GM12873 (cell line): ENCODE measurements around the gene SLC48A1.

Experiments
- TF ChIP-seq, protein P1 (sequence below): IDR thresholded peaks from 2 replicates; pipeline ENCODE4 v1.5.1; 2012; ENCODE audit warnings: low read depth, mild to moderate bottlenecking, moderate library complexity, low read length, control low read depth; ENCODE audit not compliant: insufficient read depth; ENCODE audit errors: missing control alignments

Gene SLC48A1

DNA sequence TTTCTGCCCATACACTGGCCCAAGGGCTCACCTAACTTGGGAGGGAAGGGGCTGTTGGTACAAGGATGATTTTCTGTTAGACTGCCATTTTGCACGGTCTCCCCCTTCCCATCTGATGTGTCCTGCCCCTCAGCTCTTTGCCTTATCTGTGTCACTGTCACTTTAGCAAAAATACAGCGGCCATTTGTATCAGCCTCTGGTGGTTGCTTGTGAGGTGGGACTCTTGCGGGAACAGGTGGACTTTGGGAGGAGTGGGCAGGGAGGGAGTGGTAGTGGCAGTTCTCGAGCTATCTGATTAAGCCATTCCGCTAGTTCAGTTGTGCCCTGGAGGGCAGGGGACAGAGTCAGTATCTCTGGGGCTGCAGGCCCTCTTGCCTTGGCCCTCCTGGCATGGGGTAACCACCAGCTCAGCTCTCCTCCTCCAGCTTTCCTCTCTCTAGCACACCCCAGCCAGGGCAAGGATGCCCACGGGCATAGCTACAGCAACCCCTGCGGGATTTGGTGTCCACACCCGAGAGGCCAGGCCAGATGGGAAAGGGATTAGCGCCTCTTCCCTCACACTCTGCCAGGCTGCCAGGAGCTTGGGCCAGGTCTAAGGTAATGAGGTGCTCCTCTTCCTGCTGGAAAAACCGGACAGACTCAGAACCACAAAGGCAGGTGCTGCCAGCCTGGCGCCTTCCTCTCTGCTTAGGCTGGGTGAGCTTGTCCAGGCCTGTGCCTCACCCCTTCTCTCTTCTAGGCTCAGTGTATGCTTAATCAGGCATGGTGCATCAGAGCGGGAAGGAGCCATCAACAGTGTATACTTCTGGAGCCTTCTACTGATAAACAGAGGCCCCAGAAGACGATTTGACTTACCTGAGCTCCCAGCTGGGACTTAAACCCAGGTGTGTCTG lies 8.7 kb downstream of the SLC48A1 start:
- TF ChIP-seq, protein P1, sequence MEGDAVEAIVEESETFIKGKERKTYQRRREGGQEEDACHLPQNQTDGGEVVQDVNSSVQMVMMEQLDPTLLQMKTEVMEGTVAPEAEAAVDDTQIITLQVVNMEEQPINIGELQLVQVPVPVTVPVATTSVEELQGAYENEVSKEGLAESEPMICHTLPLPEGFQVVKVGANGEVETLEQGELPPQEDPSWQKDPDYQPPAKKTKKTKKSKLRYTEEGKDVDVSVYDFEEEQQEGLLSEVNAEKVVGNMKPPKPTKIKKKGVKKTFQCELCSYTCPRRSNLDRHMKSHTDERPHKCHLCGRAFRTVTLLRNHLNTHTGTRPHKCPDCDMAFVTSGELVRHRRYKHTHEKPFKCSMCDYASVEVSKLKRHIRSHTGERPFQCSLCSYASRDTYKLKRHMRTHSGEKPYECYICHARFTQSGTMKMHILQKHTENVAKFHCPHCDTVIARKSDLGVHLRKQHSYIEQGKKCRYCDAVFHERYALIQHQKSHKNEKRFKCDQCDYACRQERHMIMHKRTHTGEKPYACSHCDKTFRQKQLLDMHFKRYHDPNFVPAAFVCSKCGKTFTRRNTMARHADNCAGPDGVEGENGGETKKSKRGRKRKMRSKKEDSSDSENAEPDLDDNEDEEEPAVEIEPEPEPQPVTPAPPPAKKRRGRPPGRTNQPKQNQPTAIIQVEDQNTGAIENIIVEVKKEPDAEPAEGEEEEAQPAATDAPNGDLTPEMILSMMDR: no peak

DNA sequence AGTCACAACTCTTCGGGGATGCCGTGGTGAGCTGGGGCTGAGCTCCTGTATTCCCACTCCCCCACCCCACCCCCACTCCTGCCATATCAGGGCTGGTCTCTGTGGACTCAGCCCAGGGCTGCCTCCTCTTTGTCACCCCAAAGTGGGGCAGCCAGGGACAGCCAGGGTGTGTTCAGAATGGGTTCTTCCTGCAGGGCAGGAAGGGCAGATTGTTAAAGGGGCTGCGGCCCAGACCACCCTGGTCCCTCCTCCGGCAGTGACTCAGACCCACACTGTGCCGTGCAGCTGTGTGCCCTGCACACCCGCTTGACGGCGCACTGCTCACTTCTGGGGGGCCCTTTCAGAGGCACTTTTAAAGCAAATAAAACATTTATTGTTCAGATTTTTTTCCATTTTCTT lies 9.3 kb downstream of the SLC48A1 start:
- TF ChIP-seq, protein P1: no peak

DNA sequence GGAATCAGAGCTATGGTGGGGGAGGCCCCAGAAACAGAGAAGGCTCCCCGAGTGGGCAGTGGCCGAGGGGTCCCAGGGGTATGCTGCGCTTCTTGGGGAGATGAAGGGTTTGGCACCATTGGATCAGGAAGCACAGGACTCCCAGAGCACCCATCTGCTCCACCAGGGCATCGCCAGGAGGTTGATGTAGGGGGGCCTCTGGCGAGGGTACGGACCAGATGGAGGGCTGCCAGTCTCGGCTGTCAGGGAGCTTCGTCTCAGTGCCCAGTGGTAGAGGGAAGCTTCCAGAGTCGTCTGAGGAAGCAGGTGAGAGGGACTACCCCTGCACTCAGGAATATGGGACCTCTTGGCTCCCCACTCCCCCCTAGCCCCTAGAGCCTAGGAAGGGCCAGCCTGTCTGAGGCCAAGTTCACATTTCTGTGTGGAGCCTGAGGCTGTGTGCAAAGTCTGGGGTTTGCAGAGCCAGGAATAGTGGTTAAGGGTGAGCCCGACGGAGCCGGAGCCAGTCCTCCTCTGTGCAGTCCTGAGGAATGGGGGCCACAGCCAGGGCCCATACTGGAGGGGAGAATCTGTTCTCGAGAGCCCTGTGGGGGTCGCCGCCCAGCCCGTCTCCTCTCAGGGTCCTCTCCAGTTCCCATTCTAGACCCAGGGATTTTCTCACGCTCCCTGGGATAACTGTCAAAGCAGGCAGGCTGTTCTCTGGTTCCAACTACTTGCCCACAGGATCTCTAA lies 10.2 kb downstream of the SLC48A1 start:
- TF ChIP-seq, protein P1: no peak

DNA sequence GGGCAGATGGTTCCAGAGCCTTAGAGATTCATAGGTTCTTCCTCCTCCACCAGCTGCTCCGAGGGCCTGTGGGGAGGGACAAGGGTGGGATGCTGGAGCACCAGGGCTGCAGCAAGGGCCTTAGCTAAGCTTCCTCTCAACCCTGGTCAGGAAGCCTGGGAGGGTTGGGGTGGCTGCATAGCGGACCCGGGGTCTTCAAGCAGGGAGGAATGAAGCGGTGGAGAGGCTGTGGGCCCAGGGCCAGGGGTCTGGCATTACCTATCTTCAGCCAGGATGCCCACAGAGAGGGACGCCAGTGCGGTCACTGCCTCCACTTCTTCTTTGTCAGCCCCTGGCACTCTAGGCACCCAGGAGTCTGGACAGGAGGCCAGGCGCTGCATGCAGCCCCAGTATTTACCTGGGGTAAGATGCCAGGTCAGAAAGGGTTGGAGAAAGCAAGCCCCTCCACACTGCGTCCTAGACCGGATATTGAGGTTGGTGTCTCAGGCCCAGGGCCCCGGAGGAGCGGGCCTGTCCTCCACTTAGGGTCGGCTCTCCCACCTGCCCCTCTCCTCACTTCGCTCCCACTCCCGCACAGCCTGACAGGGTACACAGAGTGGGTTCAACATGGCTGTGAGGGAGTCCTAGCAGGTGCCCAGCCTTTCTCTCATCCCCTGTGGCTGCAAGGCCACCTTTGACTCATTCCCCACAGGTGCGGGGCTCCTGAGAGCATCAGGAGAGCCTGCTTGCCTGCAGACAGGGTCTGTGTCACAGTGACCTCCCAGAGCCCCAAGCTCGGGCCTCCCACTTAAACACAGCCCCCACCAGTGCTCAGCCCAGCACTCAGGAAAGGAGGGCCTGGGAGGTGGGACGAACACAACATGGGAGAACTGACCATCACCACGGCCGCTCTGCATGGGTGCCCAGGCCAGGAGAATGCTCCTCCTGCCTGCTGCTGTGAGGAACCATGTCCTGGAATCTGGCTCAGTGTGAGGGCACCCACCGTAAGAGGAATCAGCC lies 11.1 kb downstream of the SLC48A1 start:
- TF ChIP-seq, protein P1: no peak

DNA sequence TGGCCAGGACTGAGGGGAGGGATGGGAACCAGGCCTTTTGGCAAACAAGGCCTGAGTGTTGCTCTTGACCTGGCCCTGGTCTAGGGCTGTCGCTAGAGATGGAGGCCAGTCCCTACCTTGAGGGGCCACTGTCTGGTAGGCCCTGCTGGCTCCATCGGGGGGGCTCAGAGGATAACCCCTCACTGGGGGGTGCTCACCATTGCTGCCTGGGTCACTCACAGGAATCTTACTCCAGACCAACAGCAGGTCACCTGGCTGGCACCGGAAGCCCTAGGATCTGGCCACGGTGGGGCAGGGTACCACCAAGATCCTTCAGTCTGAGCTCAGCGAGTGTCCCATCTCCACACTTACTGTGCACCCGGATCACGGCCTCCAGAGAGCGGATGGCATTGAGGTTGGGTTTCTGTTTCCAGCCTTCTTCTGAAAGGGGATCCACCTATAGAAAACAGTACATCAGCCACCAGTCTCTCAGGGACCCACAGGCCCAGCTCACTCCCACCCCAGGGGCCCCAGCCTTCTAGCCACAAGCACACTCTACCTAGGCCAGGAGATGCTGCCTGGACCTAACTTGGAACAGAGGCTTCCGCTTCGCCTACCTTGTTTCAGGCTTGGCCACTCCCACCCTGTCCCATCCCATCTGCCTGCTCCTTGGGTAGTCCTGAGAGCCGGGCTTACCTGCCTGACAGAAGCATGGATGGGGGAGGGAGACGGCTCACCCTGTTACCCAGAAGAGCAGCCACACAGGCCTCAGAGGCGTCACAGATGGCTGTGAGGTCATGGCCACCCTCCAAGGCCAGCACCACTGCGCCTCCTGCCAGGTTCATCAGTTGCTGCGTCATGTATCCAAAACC lies 12.2 kb downstream of the SLC48A1 start:
- TF ChIP-seq, protein P1: no peak

DNA sequence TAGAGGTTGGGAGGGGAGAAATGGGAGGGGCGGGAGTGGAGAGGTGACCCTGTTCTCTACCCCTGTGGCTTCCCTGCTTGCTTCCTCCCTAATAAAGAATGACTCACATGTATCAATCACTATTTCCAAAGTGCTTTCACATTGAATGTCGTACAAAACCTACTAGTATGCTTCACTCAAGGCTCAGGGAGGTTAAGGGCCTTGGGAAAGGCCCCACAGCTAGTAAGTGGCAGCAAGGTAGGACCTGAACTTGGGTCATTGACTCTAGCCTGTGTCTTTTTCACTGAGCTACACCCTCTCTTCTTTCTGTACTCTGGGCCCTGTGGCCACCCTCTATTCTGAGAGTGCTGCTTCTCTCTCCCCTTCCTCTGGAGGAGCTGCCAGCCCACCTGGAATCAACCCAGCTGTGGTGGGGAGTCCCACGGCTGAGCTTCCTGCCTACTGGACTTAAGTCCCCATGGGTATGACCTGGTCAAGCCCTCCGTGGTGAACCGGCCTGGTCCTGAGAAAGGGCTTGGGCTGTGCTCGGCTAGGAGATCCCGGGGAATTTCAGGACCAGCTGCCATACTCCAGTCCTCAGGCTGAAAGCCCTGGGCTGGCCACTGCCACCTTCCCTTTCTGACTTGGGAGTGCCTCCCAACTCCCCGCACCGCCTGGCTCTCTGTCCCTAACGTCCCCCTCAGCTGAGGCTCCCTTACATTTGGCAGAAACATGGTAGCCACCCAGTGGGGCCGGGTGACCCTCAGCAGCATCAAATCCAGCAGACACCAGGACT lies 13.0 kb downstream of the SLC48A1 start:
- TF ChIP-seq, protein P1: no peak
